GM18505 (cell line): ENCODE measurements around the gene ECI2.

ENCODE experiments used
- ATAC-seq: cut with Tn5 transposase; IDR thresholded peaks from one replicate; pipeline ENCODE4 v1.9.1; 2021; ENCODE audit not compliant: unreplicated experiment
- POLR2A ChIP-seq: IDR thresholded peaks from 4 replicates; pipeline ENCODE4 v1.6.1; 2011; ENCODE audit warnings: borderline replicate concordance; ENCODE audit not compliant: insufficient read depth, insufficient read length; ENCODE audit errors: extremely low read depth

The ECI2 gene, protein sequence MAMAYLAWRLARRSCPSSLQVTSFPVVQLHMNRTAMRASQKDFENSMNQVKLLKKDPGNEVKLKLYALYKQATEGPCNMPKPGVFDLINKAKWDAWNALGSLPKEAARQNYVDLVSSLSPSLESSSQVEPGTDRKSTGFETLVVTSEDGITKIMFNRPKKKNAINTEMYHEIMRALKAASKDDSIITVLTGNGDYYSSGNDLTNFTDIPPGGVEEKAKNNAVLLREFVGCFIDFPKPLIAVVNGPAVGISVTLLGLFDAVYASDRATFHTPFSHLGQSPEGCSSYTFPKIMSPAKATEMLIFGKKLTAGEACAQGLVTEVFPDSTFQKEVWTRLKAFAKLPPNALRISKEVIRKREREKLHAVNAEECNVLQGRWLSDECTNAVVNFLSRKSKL

DNA sequence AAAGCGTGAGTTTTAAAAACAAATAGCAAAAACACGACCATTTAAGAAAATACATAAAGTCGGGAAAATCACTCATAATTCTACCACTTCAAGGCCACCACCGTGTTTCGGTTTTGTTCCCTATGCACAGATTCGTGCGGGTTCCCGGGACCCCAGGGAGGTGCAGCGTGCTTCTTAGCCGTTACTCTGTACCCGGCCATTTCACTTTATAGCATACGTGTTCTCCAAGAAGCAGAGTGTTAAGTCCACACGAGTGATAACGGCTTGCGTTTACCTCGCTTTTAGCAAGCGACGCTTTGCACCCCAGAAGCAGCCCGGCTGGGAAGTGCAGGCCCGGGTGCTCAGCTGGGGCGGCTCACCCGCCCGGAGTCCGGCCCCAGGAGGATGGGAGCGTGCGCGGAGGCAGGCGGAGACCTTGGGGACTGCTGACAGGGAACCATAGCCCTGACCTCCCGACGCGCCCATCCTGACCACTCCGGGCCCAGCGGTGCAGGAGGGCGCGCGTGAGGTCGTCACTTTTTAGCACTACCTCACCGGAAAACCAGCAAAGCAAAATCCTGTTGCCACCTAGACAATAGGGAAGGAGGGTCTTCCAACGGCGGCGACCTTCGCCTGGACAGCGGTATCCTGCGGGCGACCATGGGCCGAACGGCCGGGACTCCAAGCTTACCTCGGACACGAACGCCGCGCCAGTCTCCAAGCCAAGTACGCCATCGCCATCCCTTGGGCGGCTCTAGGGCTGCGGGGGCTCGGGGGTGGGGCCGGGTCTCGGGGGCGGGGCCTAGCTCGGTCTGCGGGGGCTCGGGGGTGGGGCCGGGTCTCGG, at the start of gene ECI2:
TSS of gene ECI2 (minus strand) at position 735 of the 824 bp plus-strand sequence. CDS start at position 720, 15 bp downstream.
- peak; percentile 46 for ATAC-seq
- peak; percentile 71 for TF ChIP-seq POLR2A

DNA sequence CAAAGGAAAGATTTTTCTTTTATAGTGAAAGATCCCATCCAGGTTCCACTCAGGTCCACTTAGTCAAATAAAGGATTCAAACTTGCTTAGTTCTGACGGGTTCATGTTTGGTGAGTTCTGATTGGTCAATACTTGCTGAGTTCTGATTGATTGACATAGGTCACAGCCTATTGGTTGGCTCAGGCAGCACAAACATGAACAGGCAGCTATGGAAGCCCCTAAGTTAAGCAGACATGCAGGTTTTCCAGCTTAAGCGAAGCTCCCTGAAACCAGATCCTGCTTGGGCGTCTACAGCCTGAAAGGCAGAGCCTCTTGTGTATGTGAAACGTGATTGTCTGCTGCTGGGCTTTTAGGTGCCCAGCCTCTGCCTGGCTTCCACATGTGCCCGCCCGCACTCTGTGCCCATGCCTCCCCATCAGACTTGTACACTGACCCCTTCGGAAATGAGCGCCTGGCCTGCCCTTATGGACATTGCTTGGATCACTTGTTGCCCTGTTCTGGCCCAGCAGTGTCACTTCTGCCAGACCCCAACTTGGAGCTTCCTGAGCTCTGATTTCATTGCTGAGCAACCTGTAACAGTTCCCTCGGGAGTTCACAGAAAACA, 45.4 kb upstream of the ECI2 start:
- ATAC-seq, result no peak

DNA sequence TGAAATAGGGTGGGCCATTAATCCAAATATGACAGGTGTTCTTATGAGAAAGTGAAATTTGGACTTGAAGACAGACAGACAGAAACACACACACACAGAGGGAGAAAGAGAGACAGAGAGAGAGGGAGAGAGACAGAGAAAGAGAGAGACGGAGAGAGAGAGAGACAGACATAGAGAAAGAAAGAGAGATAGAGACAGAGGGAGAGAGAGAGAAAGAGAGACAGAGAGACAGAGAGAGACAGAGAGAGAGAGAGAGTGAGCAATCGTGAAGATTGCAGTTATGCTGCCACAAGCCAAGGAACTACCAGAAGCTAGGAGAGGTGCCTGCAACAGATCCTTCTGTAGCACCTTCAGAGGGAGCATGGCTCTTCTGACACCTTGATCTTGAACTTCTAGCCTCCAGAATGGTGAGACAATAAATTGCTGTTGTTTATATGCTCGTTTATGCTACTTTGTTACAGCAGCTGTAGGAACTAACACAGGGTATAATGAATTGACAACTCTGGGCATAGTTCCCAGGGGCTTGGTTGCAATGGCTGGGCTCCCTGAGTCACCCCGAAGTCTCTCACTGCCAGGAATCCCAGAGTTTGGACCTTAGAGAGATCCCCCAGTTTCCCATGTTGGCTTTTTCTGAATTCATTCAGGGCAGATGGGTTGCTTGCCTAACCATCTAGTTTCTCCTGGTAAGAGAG, 44.7 kb upstream of the ECI2 start:
- no peak for TF ChIP-seq POLR2A
- ATAC-seq, result no peak

More for the DNA sequence above, 45.4 kb upstream of the ECI2 start:
- no peak for TF ChIP-seq POLR2A

DNA sequence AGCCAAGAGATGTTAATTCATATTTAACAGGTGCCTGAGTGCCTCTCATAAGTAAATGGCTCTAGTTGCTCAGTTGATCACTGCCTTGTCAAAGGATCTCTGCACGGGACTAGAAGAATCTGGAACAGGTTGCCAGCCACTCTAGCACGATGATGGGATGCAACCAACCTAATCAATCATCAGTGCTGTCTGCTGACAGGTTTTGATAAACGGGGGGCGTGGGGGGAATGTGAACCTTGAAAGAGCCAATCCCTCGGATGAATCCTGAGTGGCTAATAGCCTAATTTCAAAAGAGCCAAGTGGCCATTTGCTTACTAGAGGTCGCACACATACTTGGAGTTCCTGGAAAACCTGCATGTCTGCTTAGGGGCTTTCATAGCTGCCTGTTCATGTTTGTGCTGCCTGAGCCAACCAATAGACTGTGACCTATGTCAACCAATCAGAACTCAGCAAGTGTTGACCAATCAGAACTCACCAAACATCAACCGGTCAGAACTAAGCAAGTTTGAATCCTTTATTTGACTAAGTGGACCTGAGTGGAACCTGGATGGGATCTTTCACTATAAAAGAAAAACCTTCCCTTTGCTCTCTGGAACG, 43.5 kb upstream of the ECI2 start:
- TF ChIP-seq POLR2A, result no peak
- no peak for ATAC-seq

DNA sequence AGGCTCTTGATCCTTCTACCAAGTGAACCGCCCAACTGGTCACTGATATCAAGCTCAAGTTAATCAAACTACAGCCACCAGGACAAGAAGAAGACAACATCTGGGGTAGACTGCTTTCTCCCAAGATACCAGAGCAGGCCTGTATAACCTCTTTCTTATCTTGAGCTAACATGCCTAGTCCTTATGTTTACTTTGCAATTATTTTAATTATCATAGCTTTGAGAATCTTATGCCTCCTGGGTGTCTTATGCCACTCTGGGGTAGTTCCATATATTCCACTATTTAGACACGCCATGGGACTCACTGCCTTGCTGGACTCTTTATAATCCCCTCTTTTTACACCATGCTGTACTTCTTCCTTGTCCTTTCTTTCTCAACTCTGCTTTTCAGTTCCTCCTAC, 41.5 kb upstream of the ECI2 start:
- TF ChIP-seq POLR2A, result no peak
- no peak for ATAC-seq

DNA sequence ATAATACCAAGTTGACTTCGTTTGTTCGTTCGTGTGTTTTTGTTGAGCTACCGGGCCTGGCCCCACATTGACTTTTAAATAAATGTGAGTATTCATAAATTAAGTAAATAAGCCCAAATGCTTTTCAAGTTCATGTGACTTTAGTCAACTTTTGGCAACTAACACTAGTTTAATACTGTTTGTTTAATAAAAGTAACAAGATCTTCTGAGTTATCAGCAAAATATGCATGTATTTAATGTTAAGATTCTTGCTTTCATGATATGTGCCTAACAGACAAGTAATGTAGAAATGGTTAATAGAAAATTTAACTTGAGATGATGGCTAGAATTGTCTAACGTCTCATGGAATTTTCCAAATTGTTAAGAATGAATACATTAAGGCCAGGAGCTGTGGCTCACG, 38.7 kb upstream of the ECI2 start:
- no peak for ATAC-seq
- no peak for TF ChIP-seq POLR2A

DNA sequence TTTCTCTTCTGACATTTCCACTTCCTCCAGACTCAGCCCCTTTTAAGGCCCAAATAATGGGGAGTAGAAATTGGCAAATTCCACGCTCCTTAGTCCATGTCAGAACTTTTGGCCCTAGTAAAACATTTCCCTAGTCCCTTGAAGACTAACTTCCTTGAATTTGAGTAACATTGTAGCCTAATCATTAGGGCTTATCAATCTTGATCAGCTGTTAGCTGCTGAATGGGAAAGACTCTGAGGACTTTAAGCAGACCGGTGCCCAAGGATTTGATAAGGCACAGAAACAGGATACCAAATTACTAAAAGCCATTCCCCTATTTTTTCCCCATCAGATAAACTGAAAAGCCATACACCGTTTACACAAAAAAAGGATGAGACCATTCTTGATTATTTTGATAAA, 37.0 kb upstream of the ECI2 start:
- no peak for ATAC-seq
- TF ChIP-seq POLR2A, result no peak

DNA sequence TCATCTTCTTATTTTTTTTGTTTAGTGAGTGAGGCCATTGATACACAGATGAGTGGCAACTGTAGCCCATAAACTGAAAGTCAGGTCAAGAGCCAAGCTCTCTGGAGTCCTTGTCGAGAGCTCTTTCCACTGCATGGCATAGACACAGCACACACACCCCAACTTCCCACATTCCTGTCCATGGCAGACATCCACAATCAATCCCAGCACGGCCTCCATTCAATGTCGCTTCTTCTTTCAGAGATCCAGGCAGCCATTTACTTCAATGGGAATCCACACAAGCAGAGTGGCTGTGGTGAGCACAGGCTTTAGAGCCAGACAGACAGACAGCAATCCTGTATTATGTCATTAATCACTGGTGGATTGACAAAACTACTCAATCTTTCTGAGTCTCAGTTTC, 34.9 kb upstream of the ECI2 start:
- TF ChIP-seq POLR2A, result no peak
- no peak for ATAC-seq

DNA sequence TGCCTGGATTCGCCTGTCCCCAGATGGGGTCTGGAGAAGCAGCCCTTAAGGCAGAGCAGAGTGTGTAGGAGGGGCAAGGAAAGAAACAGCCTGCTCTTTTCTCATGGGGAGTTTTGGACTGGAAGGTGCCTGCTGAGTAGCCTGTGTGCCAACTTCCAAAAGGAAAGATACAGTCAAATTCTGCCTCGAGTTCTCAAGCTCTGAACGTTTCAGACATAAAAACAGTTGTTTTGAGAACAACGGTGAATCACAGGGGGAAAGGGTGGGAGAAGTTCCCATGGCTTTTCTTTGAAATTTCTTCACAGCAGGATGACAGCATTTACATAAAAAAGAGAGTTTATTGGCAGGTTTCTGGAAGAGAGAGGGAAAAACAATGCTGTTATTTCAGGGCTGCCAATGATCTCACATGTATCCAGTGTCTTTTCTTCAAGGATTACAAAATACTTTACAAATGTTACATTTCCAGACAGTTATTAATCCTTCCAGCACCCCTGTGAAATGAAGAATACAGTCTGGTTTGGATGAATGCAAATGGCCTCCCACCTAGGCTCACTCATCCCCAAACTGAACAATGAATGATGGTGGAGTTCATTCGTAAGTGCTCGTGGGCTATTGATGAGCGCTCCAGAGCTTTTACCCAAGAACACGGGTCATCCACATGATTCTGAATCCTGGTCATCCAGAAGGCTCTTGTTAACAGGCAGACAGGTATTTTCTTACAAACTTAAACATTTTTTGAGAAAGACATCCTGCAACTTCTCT, 33.8 kb upstream of the ECI2 start:
- TF ChIP-seq POLR2A, result no peak
- no peak for ATAC-seq

DNA sequence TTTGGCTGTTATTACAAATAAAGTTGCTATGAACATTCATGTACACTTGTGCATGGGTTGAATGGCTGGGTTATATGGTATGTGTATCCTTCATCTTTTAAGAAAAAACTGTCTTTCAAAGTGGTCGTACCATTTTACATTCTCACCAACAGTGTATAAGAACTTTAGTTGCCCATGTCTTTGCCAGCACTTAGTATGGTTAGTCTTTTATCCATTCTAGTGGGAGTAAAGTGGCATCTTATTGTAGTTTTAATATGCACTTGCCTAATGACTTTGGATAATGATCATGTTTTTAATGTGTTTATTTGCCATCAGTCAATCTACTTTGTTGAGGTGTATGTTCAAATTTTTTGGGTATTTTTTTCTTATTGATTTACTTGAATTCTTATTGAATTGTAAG, 32.5 kb upstream of the ECI2 start:
- ATAC-seq, result no peak
- TF ChIP-seq POLR2A, result no peak

DNA sequence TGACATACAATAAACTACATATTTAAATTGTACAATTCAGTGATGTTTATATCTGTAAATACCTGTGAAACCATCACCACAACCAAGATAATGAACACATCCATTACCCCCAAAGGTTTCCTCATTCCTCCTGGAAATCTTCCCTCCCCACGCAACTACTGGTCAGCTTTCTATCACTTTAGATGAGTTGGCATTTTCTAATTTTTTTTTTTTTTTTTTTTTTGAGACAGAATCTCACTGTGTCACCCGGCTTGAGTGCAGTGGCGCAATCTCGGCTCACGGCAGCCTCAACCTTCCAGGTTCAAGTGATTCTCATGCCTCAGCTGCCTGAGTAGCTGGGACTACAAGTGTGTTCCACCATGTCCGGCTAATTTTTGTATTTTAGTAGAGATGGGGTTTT, 31.7 kb upstream of the ECI2 start:
- no peak for ATAC-seq
- no peak for TF ChIP-seq POLR2A

DNA sequence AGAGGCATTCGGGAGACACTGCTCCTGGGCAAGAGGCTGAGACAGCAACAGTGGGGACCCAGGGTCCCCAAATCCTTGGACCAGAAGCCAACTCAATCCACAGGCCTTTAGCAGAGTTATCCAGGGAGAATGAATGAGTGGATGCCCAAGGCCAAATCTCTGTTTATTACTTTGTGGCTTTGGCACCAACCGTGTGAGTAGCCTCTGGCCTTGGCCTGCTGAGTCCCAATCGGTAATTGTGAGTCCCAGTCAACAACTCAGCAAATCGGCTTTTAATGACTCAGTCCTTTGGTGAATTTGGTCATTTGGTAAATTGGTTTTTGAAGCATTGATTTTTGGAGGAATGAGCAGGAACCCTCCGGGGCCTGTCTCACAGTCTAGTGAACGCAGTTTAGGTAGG, 29.1 kb upstream of the ECI2 start:
- no peak for ATAC-seq
- TF ChIP-seq POLR2A, result no peak

DNA sequence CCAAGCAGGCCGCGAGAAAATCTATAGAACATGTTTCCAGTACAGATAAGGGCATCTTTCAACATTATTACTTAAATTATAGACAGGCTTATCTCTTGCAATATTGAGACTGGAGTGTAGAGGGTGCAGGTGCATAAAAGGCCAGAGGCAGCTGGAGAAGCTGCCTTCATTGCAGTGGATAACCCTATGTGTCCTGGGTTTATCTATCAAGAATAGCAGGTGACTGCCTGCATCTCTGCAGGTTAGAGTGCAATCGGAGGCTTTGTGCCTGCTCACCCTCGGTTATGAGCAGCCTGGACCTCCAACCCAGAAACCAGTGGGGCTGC, 28.7 kb upstream of the ECI2 start:
- no peak for ATAC-seq
- no peak for TF ChIP-seq POLR2A
